ENCODE data around the gene PKP1.

DNA sequence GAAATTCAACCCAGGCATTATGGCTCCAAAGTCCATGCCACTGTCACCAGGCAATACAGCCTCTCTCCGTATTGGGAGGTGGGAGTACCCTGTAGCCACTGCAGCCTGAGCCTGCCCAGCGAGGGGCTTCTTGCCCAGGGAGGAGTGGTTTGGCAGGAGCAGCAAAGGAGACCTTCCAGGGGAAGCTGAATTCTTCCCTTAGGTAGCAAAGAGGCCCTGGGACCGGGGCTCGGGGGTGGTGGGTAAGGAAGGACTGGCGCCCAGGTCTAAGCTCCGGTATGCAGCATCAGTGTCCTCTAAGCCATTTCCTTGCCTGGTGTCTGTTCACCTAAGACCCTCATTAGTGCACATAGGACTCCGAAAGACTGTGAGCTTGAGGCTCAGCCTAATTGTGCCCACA lies 77.2 kb downstream of the PKP1 start:
- no peak for TF ChIP-seq CTCF (conservative IDR thresholded peaks at IDR 0.05)
- TF ChIP-seq EZH2 (IDR thresholded peaks at IDR 0.05; ENCODE audit: low read depth) = no peak
